Progenitor cell of endocrine pancreas (in vitro differentiated cells): Measurements from ENCODE around the gene PARVG. TPM values are rescaled to one million over a fixed set of nuclear protein-coding genes. Genes with fewer than 3 reads are reported as not detected.

Experiments used
- DNase-seq: peaks from one replicate; pipeline ENCODE4 v3.0.0; 2021; ENCODE audit warnings: low spot score; ENCODE audit not compliant: unreplicated experiment
- H3K27ac Mint-ChIP-seq: 2 replicates; pipeline ENCODE4 v1.8.0; 2021; ENCODE audit warnings: mild to moderate bottlenecking, moderate library complexity, mixed read lengths
- H3K27me3 Mint-ChIP-seq: 2 replicates; pipeline ENCODE4 v1.8.0; 2021; ENCODE audit warnings: mixed read lengths
- H3K36me3 Mint-ChIP-seq: 2 replicates; pipeline ENCODE4 v1.8.0; 2022; ENCODE audit warnings: mixed read lengths; ENCODE audit not compliant: insufficient read depth
- H3K4me1 Mint-ChIP-seq: 2 replicates; pipeline ENCODE4 v1.8.0; 2021; ENCODE audit warnings: low read depth, mixed read lengths
- H3K4me3 Mint-ChIP-seq: 2 replicates; pipeline ENCODE4 v1.8.0; 2021; ENCODE audit warnings: low read depth, mild to moderate bottlenecking, moderate library complexity, mixed read lengths
- H3K9me3 Mint-ChIP-seq: 2 replicates; pipeline ENCODE4 v1.8.0; 2021; ENCODE audit warnings: low read depth, mixed read lengths
- total RNA-seq: library from RNA; stranded (reverse); gene quantifications from 2 replicates; pipeline ENCODE4 v1.2.1, GENCODE V29; 2021
- TF ChIP-seq, protein P1 (sequence below): fragments of 200-600 bp; sonication (generic); IDR thresholded peaks from one replicate; pipeline ENCODE4 v1.5.0; 2021; ENCODE audit warnings: antibody characterized with exemption, mild to moderate bottlenecking; ENCODE audit not compliant: unreplicated experiment

The PARVG gene
- total RNA-seq, 1 donor from 2014 or later, result not detected

DNA sequence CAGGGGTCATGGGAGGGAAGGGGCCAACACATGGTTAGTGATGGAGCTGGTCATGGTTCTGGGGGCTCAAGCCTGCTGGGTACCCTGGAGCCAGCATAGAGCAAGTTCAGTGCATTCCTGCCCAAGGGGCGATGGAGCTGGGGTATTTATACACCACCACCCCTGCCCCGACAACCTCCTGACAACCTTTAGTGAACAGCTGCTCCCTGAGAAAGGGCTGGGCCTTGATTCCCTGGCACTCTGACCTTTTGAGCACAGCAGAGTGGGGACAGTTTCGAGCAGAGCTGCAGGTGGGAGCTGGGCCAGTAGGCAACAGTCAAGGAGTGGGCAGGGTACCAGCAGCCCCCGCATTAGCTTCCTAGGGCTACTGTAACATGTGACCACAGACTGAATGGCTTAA lies 6.0 kb downstream of the PARVG start:
- DNase-seq, result no peak
- TF ChIP-seq, protein P1, sequence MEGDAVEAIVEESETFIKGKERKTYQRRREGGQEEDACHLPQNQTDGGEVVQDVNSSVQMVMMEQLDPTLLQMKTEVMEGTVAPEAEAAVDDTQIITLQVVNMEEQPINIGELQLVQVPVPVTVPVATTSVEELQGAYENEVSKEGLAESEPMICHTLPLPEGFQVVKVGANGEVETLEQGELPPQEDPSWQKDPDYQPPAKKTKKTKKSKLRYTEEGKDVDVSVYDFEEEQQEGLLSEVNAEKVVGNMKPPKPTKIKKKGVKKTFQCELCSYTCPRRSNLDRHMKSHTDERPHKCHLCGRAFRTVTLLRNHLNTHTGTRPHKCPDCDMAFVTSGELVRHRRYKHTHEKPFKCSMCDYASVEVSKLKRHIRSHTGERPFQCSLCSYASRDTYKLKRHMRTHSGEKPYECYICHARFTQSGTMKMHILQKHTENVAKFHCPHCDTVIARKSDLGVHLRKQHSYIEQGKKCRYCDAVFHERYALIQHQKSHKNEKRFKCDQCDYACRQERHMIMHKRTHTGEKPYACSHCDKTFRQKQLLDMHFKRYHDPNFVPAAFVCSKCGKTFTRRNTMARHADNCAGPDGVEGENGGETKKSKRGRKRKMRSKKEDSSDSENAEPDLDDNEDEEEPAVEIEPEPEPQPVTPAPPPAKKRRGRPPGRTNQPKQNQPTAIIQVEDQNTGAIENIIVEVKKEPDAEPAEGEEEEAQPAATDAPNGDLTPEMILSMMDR, result no peak
- Mint-ChIP-seq H3K27ac (no peak overlapping the region), H3K36me3 (no peaks in the 10 kb centered on the region), H3K4me1 (no peaks in the 10 kb centered on the region), H3K9me3 (no peaks in the 10 kb centered on the region), H3K27me3 (peaks cover 6% of the 10 kb centered on the region), H3K4me3 (no peak overlapping the region)

- TF ChIP-seq, protein P1, result no peak
- H3K27ac Mint-ChIP-seq, result no peak overlapping the region
- DNase-seq, result no peak
- no peaks in the 10 kb centered on the region for H3K9me3 Mint-ChIP-seq
- no peaks in the 10 kb centered on the region for H3K36me3 Mint-ChIP-seq
- H3K4me3 Mint-ChIP-seq, result no peak overlapping the region
- H3K27me3 Mint-ChIP-seq, result peaks cover 6% of the 10 kb centered on the region
- H3K4me1 Mint-ChIP-seq, result no peaks in the 10 kb centered on the region
Observed at GRCh38 chr22:44187652-44188230, 7.0 kb downstream of the PARVG start.

DNA sequence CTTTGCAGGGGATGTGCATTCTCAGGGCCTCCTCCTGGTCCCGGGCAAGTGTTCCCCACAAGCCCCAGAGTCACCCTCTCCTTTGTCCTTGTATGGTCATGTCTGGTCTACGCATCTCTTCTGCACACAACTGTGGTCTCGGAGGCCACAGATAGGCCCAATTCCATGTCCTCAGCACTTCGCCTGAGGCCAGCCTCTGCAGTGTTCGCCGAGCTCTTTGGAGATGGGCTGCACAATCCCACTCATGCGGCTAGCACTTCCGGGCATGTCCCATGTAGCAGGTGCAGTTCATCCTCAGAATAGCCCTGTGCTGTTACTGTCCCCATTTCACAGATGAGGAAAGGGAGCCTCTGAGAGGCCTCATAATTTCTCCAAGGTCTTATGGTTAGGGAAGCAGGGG lies 7.6 kb downstream of the PARVG start:
- H3K36me3 Mint-ChIP-seq, result no peaks in the 10 kb centered on the region
- no peaks in the 10 kb centered on the region for H3K4me1 Mint-ChIP-seq
- H3K9me3 Mint-ChIP-seq, result no peaks in the 10 kb centered on the region

DNA sequence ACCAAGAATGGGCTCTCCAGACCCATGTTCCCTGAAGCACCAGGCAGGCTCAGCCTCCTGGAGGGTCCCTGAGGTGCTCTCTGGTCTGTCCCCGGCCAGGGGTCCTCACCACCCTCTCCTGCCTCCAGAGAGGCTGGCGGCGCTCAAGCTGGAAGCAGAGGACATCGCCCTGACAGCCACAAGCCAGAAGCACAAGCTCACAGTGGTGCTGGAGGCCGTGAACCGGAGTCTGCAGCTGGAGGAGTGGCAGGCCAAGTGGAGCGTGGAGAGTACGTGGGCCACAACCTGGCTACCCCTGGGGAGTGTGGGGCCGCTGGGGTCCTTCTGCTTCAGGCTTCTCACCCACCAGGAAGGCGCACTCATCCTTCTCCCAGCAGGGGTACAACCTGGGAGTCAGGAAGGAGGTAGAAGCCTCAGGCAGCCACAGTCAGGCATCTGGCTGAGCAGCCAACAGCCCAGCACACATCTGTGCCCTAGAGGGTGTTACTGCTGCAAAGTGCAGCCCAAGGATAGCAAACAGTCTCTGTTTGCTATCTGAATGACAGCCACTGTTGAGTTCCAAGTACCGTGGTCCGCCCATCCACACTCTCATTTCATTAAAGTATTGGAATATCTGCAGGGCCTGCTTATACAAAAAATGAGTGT lies 8.4 kb downstream of the PARVG start:
- Mint-ChIP-seq H3K27ac (no peak overlapping the region), H3K9me3 (no peaks in the 10 kb centered on the region)
- TF ChIP-seq, protein P1, result no peak

More for the DNA sequence above, 7.6 kb downstream of the PARVG start:
- TF ChIP-seq, protein P1, result no peak
- Mint-ChIP-seq H3K27ac (no peak overlapping the region), H3K27me3 (peaks cover 11% of the 10 kb centered on the region), H3K4me3 (no peak overlapping the region)
- no peak for DNase-seq

GRCh38 chr22:44190381-44190976 lies 9.8 kb downstream of the PARVG start:
- DNase-seq, result no peak
- Mint-ChIP-seq H3K27ac (no peak overlapping the region), H3K9me3 (no peaks in the 10 kb centered on the region), H3K4me1 (no peaks in the 10 kb centered on the region), H3K4me3 (no peak overlapping the region), H3K36me3 (no peaks in the 10 kb centered on the region), H3K27me3 (peaks cover 19% of the 10 kb centered on the region)
- TF ChIP-seq, protein P1, result no peak

More for the DNA sequence above, 8.4 kb downstream of the PARVG start:
- H3K27me3 Mint-ChIP-seq, result peaks cover 12% of the 10 kb centered on the region
- H3K4me3 Mint-ChIP-seq, result no peak overlapping the region
- no peak for DNase-seq
- H3K36me3 Mint-ChIP-seq, result no peaks in the 10 kb centered on the region
- H3K4me1 Mint-ChIP-seq, result no peaks in the 10 kb centered on the region
